GM23248 (cell line): Measurements from ENCODE around the gene GFAP.

Experiments
- EZH2 ChIP-seq: fragments of 200-600 bp; sonication (generic); IDR thresholded peaks from 2 replicates; pipeline ENCODE4 v1.6.1; 2018; ENCODE audit warnings: antibody characterized with exemption, mild to moderate bottlenecking; ENCODE audit not compliant: insufficient read depth, poor library complexity, severe bottlenecking
- EZH2phosphoT487 ChIP-seq: fragments of 200-600 bp; sonication (generic); IDR thresholded peaks from 2 replicates; pipeline ENCODE4 v1.6.1; 2018; ENCODE audit warnings: antibody characterized with exemption, moderate library complexity, mild to moderate bottlenecking, low read depth; ENCODE audit not compliant: insufficient read depth

DNA sequence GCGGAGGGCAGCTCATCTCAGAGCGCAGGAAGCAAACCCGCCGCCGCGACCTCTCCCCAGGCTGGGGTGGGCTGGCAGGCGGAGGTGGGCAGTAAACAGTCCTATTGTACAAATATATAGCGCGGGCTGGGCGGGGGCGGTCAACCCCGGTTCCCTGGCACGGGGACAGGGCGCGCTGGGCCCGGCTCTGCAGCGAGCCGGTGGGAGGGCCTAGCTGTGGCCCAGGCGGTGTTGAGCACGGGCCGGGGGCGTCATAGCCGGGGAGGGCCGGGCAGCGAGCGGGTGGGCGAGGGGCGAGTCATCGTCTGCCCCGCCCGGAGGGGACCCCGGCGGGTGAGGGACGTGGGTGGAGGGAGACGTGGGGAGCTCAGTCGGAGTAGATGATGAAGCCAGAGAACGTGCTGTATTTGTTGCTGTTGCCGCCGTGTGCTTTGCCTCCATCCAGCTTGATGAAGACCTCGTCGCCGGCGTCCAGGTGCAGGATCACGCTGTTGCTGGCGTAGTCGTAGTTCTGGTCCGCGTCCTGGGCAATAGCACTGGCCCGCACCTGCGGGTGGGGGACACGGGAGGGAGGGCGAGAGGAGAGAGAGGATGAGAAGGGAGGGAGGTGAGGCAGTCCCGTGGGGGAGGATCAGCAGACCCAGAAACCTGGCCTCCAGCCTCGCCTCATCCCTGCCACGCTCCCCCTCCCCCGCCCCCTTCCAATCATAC is 44.7 kb upstream of the GFAP start:
- no peak for TF ChIP-seq EZH2
- TF ChIP-seq EZH2phosphoT487, result no peak
